ENCODE results near the gene JMJD7.

JMJD7 gene

DNA sequence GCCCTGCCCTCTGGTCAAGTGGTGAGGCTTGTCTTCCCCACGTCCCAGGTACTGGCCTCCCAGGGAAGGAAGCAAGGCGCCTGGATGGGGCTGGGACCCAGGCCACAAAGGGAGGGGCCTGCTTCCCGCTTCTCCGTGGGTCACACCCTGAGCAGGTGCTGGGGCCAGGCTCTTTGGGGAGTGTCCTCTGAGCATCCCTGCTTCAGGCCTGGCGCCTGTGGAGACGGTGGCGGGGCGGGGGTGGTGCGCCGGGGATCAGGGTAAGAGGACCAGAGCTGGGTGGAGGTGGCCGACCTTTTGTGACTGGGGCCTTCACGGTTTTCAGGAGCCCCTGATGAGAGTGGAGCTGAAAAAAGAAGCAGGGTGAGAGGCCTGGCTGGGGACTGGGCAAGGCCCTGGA lies 14.3 kb downstream of the JMJD7 start:
- no peak overlapping the region for H3K4me3 ChIP-seq (ENCODE audit: low read length)
- no peak for DNase-seq (ENCODE audit: low read depth)
- TF ChIP-seq, protein P1, sequence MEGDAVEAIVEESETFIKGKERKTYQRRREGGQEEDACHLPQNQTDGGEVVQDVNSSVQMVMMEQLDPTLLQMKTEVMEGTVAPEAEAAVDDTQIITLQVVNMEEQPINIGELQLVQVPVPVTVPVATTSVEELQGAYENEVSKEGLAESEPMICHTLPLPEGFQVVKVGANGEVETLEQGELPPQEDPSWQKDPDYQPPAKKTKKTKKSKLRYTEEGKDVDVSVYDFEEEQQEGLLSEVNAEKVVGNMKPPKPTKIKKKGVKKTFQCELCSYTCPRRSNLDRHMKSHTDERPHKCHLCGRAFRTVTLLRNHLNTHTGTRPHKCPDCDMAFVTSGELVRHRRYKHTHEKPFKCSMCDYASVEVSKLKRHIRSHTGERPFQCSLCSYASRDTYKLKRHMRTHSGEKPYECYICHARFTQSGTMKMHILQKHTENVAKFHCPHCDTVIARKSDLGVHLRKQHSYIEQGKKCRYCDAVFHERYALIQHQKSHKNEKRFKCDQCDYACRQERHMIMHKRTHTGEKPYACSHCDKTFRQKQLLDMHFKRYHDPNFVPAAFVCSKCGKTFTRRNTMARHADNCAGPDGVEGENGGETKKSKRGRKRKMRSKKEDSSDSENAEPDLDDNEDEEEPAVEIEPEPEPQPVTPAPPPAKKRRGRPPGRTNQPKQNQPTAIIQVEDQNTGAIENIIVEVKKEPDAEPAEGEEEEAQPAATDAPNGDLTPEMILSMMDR (conservative IDR thresholded peaks at IDR 0.05; ENCODE audit: low read length) = no peak

DNA sequence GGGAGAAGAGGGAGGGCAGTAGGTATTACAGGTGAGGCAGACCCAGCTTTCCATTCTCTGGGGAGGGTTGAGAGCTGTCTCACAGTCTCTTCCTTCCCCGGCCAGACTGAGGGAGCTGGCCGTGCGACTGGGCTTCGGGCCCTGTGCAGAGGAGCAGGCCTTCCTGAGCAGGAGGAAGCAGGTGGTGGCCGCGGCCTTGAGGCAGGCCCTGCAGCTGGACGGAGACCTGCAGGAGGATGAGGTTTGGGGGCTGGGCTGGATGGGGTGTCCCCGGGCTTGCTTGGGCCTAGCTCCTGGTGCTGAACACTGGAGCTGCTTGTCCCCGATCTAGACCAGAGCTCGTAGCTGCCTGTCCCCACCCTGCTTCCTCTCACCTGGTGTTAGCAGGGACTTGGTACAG lies 15.7 kb downstream of the JMJD7 start:
- no peak overlapping the region for H3K4me3 ChIP-seq (ENCODE audit: low read length)
- DNase-seq (ENCODE audit: low read depth) = no peak
- TF ChIP-seq, protein P1 (conservative IDR thresholded peaks at IDR 0.05; ENCODE audit: low read length) = no peak

DNA sequence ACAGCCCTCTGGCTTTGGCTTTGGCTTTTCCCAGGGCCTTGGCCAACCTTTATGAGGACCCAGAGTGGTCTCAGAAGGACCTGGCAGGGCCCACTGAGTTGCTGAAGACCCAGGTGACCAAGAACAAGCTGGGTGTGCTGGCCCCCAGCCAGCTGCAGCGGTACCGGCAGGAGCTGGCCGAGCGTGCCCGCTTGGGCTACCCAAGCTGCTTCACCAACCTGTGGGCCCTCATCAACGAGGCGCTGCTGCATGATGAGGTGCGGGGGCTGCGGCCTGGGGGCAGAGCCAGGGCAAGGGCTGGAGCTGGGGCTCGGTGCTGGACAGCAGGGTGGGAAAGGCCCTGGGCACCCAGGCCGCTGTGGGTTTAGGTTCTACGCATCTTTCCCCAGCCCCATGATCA lies 16.9 kb downstream of the JMJD7 start:
- H3K4me3 ChIP-seq (ENCODE audit: low read length) = no peak overlapping the region
- DNase-seq (ENCODE audit: low read depth) = no peak
- TF ChIP-seq, protein P1 (conservative IDR thresholded peaks at IDR 0.05; ENCODE audit: low read length) = no peak

DNA sequence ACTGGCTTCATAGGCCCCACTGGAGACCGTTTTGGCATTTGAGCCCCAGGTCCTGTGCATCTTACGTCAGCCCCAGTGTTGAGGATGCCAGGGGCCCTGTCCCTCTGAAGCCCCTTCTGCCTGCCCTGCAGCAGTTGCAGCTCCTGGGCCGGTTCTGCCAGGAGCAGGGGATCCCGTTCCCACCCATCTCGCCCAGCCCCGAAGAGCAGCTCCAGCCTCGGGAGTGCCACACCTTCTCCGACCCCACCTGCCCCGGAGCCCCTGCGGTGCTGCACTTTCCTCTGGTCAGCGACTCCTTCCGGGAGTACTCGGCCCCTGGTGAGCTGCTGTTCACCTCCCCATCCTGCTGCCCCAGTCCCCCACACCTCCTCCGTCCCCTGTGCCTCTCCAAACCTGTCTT lies 19.3 kb downstream of the JMJD7 start:
- H3K4me3 ChIP-seq (ENCODE audit: low read length) = no peak overlapping the region
- no peak for DNase-seq (ENCODE audit: low read depth)
- TF ChIP-seq, protein P1 (conservative IDR thresholded peaks at IDR 0.05; ENCODE audit: low read length) = no peak

DNA sequence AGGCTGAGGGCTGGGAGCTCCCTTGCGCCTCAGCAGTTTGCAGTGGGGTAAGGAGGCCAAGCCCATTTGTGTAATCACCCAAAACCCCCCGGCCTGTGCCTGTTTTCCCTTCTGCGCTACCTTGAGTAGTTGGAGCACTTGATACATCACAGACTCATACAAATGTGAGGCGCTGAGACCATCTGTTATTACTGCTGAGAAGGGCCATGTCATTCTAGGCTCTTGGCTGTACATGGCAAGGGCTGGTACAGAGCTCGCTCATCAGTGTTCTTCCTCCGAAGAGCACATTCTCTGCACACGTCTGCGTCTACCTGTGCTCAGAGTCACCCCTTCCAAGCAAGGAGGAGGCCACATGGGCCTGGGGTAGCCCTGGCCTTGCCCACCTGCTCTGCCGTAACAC lies 20.1 kb downstream of the JMJD7 start:
- TF ChIP-seq, protein P1 (conservative IDR thresholded peaks at IDR 0.05; ENCODE audit: low read length) = no peak
- no peak overlapping the region for H3K4me3 ChIP-seq (ENCODE audit: low read length)
- DNase-seq (ENCODE audit: low read depth) = no peak

DNA sequence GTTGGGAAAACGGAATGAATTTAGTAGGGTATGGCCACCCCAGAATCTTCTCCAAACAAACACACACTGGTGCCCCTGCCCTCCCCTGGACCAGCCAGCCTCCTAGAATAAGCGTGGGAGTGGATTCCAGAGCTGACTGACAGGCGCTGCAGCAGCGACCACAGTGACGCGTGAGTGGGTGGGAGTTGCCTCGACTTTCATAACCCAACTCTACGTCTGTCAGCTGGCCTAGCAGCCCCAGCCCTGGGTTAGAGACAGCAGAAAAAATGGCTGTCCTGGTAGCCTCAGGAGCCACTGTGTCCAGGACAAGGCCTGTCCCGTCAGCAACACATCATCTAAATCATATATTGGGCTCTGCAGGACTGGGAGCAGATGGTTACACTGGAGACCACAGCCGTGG lies 20.7 kb downstream of the JMJD7 start:
- TF ChIP-seq, protein P1 (conservative IDR thresholded peaks at IDR 0.05; ENCODE audit: low read length) = no peak
- no peak overlapping the region for H3K4me3 ChIP-seq (ENCODE audit: low read length)
- no peak for DNase-seq (ENCODE audit: low read depth)

DNA sequence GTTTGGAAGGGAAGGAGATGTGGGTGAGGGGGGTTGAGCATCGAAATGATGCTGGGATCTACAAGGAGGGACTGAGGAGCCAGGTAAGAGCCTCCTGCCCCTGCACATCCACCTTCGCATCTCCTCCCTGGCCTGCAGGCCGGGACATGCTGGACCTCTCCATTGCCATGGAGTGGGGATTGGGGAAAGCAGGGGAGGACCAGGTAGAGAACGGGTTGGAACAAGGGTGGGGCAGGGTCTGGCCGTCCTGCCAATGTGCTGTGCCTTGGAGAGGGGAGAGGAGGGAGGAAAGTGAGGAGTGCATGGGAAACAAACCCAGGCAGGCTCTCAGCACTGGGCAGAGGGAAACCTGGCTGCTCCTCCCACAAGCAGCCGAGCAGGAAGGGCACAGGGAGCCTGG lies 21.3 kb downstream of the JMJD7 start:
- DNase-seq (ENCODE audit: low read depth) = no peak
- TF ChIP-seq, protein P1 (conservative IDR thresholded peaks at IDR 0.05; ENCODE audit: low read length) = no peak
- no peak overlapping the region for H3K4me3 ChIP-seq (ENCODE audit: low read length)

Data from AG10803 (cell line).